Medulla oblongata (tissue), 1 donor: ENCODE results near the gene PLN.

ENCODE experiments used
- DNase-seq: peaks from one replicate; pipeline ENCODE4 v3.0.0-alpha.2; 2015; ENCODE audit errors: extremely low spot score

PLN gene

DNA sequence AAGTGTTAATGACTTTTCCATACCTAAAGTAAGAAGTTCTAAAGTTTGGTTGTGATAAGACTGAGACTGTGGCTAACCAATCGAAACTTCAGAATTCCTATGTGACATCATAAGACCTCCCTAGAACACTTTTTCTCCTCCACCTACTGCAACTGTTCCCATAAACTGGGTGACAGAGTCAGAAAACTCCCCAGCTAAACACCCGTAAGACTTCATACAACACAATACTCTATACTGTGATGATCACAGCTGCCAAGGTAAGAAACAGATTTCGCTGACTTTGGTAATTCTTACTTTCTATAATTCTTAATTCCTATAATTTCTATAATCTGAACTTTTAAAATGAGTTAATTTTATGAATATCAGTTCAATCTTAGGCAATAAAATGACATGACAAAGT, at the start of gene PLN:
Gene PLN, plus strand, starts transcription at position 161 of the 400 bp plus-strand sequence. CDS start 10,626 bp downstream, outside the sequence.
- DNase-seq = no peak

DNA sequence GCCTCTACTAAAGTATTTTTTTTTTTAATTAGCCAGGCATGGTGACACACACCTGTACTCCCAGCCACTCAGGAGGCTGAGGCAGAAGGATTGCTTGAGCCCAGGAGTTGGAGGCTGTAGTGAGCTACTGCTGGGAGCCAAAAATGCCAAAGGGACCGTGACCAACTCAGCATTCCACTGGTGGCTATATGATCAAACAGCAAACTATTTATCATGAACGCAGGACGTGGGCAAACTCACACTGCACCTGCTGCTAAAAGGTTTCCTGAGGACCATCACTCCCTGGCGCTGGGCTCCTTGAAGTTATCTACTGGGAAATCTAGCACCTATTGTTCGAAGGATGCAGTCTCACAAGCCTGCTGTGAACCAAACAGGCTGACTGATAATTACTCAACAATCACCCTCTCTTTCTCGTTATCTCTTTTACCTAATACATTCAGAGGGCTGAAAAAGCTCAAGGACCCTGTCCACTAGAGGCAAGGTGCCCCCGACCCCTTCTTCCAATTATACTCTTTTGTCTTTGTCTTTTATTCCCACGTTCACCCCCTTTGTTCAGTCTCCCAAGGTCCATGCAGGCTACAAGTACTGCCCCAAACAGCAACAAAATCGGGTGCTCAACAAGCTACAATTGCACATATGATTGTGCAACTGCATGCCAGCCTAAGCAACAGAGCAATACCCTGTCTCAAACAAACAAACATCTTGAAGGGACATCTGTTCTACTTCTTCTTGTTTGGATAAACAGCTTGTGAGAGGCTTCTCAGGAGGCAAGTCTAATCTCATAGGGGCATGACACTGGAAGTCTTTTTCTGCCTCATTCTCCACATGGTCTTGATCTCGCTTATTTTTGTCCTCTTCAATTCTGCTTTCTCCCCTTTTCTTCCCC, 47.7 kb upstream of the PLN start:
- no peak for DNase-seq

DNA sequence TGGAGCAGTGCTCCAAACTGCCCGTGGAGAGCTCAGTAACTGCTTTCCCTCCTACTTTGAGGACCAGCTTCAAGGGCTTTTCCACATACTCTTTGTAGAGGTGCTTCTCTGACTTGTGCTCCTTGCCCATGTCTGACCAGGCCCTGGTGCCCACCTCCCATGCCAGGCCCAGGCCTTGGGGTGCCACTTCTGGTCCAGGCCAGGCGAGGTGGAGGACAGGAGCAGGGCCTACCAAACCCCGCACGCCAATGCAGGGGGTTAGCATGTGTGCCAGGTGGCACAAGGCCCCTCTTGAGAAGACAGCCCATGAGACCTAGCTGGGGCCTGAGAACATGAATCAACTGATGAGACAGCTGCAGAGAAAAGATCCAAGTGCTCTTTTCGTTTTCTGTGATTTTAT, 47.0 kb upstream of the PLN start:
- no peak for DNase-seq

DNA sequence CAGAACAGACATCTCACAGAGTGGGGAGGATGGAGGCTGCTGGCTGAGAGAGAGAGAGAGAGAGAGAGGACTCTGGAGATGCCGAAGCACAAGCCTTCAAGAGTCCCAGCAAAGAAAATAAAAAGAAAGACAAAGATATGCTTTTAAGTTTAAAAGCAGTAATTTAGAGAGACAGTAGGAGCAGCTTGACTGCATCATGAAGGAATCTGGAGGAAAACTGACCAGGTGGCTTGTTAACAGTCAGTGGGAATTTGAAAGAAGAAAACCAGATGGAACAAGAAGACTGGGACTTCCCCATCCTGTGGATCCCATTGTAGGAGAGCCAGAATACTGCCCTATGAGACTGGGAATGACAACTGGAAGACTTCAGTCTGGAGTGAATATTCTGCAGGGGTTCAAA, 46.3 kb upstream of the PLN start:
- DNase-seq = no peak

DNA sequence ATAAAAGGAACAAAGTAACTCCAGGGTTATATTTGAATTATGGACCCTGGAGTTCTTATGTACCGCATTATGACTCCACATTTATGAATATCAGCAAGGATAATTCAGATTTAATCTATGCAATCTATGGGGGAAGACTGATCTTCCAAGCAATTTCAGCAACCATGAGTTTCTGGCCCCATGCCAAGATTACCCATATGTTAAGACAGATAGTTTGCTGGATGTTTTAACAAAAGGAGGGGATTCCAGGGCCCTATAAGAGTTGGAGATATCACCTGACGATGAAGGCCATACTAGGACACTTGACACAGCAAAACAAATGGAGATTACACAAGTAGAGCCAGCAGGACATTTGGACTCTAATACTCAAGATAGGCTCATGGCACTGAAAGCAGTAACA, 45.9 kb upstream of the PLN start:
- no peak for DNase-seq

DNA sequence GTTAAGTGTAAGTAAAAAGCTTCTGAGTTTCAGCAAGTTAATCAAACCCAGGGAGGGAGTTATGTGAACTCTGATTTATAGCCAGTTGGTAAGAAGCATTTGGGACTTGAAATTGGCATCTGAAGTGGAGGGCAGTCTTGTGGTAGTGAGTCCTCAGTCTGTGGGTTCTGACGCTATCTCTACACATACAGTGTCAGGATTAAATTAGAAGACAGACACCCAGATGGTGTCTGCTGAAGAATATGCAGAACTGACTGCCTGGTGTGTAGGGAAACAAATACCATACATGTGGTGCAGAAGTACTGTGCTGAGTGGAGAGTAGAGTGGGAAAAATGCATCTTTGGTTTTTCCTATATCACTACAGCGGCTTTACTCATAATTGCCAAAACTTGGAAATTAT, 43.5 kb upstream of the PLN start:
- DNase-seq = no peak

DNA sequence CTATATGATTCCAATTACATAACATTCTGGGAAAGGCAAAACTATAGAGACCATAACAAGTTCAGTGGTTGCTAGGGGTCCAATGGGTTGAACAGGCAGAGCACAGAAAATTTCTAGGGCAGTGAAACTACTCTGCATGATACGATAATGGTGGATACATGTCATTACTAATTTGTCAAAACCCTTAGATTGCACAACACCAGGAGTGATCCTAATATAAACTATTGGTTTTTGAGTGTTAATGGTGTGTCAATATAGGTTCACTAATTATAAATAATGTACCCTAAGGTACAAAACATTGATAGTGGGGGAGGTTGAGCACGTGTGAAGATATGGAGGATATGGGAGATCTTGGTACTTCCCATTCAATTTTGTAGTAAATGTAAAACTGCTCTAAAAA, 42.4 kb upstream of the PLN start:
- DNase-seq = no peak

DNA sequence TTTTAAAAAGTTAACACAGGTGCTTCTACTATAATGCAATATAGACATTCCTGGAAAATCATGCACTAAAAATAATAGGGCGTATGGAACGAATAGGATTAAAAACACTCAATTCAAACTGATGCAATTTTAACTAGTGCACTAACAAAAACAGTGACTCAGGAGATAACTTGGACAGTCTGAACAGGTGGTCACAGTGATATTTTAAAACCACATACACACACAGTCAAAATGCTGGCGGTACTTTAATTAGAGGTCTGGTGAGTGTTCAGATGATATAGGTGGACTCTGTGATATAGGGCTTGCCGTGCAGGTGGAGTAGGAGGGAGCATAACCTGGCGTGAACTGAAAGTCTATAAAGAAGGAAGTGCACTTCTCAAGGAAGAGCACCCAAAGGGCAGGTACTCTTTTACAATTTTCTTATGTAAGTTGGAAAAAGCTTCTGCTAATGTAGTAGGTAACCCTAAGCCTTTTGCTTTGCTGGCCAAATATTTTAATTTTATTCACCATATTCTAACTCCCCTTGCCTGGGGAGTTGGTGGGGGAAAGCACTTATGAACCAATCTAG, 41.9 kb upstream of the PLN start:
- DNase-seq = no peak

DNA sequence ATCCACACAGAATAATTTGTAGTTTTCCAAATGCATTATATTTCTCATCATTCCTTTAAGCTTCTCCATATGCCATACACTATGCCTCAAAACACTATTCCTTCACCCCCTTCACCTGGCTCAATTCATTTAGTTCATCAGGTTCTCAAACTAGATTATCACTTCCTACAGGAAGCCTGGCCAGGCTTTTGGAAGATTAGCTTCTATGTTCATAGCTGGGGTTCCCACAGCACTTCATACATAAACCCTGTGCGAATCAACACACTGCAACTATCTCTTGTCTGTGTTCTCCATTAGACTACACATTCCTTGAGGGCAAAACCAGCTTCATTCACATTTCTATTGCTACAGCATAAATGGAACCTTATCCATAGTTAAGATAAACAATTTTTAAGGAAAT, 40.5 kb upstream of the PLN start:
- DNase-seq = no peak

DNA sequence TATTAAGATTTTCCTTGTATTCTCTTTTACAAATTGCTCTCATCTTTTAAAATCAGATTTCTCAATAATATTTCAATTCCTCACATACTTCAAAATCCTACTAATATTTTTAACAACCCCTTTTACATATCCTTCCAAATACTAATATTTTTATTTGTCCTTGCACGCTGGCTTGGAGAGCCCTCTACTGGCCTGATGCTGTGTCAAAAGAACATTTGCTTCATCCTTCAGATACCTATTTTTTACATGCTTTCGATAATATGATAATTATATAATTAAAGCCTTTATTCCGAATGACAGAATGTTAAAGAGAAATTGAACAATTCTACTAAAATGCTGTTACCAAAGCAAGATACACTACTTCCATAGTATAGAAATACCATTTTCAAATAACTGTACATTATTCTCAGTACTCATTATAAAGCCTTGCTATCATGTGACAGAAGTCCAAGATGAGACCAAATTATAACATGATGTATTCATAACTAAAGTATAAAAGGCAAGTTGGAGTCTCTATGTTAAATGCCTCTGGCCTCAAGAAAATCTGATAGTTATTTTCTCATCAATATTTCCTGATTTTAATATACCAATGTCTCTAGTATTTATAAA, 39.0 kb upstream of the PLN start:
- DNase-seq = peak; percentile 50

DNA sequence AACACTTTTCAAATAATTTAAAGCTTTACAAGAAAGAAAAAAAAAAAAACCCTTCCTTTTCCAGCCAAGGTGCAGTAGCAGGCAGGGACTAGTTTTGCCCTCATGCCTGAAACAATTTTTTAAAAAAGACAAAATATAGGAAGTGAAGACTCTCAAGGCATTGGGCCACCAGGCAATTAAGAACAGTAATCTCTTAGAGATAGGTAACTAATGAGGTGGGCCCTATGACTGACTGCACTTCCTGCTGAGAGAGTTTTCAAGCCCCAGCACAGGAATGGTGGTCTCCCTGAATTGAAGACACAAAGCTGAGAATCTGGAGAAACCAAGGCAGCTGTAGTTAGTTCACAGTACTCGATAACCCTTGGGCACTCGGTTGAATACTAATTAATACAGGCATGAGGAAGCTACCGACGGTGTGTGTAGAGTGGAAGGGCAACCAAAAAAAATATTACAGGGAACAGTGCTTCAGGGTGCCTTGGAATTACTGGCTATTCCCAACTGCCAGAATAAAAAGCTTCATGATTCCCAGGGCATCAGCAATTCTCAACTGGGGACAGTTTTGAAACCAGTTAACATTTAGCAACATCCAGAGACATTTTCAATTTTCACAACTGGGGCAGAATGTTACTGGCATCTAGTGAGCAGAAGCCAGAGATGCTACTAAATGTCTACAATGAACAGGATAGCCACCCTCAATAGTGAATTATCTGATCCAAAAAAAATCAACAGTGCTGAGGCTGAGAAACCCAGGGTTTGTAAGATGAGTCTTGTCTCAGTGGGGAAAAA, 36.0 kb upstream of the PLN start:
- DNase-seq = no peak

DNA sequence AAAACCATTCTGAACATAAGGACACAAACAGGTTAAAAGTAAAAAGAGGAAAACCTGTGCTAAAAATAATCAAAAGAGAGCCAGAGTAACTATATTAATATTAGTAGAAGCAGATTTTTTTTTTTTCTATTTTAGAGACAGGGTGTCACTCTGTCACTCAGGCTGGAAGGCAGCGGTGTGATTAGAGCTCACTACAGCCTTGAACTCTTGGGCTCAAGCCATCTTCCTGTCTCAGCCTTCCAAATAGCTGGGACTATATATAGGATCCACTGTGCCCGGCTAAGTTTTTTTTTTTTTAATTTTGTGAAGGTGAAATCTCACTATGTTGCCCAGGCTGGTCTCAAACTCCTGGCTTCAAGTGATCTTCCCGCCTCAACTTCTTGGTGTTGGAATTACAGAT, 33.4 kb upstream of the PLN start:
- no peak for DNase-seq

DNA sequence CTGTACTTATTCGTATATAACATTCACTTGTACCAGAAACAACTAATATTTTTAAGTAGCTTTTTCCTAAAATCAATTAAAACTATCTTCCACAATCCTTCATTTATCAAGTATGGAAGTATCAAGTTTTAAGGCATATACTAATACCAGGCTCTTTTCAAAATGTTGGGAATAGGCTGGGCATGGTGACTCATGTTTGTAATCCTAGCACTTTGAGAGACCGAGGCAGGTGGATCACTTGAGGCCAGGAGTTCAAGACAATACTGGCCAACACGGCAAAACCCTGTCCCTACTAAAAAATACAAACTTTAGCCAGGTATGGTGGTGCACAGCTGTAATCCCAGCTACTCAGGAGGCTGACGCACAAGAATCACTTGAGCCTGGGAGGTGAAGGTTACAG, 25.7 kb upstream of the PLN start:
- DNase-seq = no peak

DNA sequence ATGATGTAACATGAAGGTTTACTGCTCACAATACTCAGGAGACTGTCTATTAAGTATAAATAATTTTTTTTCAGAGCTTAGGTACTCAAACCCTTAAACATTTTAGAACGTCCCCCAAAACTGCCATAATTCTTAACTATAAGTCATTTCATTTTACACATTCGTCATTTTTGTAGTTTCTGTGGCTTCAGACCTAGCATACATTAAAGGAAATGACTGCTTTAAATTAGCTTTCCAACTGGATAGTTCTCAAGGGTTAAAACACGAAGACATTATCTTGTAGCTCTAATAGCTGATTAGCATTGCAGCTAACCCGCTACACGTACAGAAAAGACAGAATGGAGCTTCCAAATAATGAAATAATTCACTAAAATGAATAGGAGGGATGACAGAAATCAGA, 24.9 kb upstream of the PLN start:
- DNase-seq = no peak

DNA sequence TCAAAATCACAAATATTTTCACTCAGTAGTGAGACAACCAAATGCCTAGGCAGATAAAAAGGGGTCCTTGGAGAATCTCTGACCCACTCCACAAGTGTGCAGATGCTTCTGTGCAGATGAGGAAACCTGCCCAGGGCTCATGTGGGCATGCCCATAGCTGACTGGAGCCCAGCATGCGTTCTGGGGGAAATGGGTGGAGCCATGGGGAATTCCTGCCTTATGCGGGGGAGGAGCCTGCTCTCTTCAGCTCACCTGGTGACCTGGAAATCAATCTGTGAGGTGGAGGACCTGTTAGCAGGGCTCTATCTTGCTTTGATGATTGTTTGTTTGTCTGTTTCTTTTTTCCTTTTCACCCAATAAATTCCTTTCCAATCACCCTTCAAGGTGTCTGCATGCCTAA, 23.4 kb upstream of the PLN start:
- no peak for DNase-seq

DNA sequence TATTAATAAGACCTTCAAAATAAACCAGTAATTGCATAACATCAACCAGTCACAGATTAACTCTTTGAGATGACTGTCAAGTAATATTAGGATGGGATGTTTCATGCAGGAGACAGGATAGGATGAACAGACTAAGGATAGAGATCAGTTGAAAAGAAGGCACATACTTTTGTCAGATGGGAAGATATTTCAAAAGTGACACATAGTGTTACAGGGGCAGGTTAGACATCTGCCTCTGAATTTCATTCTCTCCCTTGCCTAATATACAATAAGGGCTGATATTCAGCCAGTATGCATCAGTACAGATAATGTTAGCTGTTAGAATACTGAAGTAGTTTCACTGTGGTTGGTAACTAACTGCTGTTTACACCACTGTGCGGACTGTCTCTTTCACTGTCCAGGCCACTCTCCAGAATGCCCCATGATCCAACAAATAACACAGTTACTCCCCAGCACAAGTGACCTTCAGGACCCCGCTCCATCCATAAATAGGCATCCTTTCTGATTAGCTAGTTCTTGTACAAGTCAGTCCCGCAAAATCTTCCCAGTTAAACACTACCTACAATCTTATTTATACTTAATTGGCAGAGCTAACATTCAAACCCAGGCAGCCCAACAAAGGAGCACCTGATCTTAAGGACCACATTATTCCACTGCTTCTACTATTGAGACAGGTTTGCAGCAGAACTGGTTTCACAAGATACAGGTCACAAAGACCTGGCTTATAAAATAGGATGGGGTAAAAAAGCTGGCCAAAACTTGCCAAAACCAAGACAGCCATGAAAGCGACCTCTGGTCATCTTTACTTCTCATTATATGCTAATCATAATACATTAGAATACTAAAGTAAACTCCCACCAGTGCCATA, 21.9 kb upstream of the PLN start:
- no peak for DNase-seq

DNA sequence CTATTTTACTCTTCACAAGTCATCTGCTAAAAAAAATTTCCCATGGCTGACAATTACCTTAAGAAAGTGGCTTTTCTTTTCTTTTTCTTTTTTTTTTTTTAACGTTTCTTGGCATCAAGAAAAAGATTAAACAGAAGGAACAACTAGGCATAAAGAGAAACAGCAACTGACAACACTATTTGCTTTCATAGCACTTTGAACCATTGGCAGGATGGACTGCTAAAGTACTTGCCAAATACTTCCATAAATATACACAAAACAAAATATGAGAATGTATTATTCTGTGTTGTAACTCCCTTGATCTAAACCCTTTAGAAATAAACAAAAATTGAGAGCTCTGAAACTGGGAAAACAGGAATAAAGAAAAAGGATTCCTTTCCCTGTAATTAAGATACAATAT, 20.0 kb upstream of the PLN start:
- DNase-seq = no peak

DNA sequence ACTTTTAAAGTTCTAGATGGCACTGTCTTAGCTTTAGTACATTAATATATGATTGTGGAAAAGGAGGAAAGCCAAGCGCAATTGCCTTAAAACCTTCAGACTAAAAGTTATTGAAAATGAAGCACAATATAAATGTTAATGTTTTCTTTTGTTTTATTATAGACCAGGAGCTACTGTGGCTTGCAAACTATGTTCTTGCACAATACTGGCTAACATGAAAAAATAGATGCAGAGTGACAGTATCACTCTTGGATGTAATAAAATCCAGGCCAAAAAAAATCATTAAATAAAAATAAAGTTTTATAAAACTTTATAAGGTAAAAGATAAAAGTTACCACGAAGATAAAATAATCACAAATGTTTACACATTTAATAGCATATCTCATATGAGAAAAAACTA, 18.3 kb upstream of the PLN start:
- no peak for DNase-seq

DNA sequence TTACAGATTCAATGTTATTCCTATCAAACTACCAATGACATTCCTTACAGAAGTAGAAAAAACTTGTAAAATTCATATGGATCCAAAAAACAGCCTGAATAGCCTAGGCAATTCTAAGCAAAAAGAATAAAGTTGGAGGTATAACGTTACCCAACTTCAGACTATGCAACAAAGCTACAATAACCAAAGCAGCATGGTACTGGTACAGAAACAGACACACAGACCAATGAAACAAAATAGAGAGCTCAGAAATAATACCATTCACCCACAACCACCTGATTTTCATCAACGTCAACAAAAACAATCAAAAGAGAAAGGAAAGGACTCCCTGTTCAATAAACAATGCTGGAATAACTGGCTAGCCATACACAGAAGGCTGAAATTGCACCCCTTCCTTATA, 17.2 kb upstream of the PLN start:
- no peak for DNase-seq

DNA sequence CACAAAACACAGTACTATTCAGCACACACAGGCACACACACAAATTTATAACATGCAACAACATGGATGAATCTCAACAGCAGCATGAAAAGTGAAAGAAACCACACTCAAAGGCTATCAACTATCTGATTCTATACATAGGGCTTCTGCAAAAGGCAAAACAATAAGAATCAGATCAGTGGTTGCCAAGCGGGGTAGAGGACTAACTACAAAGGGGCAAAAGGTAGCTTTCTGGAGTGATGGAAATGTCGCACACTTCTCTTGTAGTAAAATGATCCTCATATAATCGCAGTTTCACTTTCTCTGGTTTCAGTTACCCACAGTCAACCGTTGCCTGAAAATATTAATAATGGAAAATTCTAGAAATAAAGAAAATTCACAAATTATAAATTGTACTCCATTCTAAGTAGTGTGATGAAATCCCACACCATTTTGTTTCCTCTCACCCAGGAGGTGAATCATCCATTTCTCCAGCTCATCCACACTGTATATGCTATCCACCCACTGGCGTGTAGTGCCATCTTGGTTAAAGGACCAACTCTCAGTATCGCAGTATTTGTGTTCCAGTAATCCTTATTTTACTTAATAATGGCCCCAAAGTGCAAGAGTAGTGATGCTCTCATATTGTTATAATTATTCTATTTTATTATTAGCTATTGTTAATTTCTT, 12.8 kb upstream of the PLN start:
- DNase-seq = no peak

DNA sequence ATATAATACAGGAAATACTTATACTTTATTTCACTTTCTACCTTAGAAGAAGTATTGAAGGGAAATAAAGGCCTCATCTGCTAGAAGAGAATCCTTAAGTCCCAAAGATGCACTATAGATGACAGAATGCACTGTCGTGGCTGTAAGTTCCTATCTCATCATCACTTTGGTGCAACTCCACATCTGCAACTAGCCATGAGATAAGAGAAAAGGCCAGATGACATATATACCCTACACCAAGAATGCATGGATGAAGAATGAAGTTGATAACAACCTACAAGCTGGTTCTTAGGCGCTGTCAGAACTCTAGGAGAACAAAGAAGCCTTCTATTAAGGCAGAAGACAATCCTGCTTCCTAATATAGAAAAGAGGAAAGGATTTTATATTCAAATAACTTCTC, 11.6 kb upstream of the PLN start:
- no peak for DNase-seq
